DMS 273 treated with DMSO at 0.1 percent for 48 hours (cell line): ENCODE results near the gene TENM4.
"Not testable (repeated sequence)": the region's sequence is repeated elsewhere in the genome, so short reads cannot be mapped to it uniquely, and the experiment has no call there.

Experiments
- DNase-seq: peaks from one replicate; lab custom pipeline; 2025; lab: John Stamatoyannopoulos, UW

TENM4 gene

GRCh38 chr11:78638704-78639380, 802.0 kb downstream of the TENM4 start:
- no peak for DNase-seq

- not testable (repeated sequence) for DNase-seq
Measured at GRCh38 chr11:78637527-78637926, 803.3 kb downstream of the TENM4 start.

DNA sequence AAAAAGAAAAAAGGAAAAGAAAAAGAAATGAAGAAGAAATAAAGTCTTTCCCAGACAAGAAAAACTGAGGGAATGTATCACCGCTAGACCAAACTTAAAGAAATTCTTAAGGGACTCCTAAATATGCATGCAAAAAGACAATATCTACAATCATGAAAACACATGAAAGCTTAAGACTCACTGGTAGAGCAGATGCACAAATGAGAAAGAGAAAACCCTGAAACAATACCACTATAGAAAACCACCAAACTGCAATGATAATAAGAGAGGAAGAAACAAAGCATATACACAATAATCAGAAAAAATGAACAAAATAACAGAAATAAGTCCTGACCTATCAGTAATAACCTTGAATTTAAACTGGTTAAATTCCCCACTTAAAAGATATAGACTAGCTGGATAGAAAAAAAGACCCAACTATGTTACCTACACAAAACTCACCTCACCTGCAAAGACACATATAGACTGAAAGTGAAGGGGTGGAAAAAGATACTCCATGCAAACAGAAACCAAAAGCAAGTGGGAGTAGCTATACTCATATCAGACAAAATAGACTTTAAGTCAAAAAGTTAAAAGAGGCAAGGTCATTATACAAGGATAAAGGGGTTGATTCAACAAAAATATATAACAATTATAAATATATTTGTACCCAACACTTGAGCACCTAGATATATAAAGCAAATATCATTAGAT, 804.9 kb downstream of the TENM4 start:
- DNase-seq = no peak

- DNase-seq = no peak
Measured at GRCh38 chr11:78633516-78634310, 807.1 kb downstream of the TENM4 start.

DNA sequence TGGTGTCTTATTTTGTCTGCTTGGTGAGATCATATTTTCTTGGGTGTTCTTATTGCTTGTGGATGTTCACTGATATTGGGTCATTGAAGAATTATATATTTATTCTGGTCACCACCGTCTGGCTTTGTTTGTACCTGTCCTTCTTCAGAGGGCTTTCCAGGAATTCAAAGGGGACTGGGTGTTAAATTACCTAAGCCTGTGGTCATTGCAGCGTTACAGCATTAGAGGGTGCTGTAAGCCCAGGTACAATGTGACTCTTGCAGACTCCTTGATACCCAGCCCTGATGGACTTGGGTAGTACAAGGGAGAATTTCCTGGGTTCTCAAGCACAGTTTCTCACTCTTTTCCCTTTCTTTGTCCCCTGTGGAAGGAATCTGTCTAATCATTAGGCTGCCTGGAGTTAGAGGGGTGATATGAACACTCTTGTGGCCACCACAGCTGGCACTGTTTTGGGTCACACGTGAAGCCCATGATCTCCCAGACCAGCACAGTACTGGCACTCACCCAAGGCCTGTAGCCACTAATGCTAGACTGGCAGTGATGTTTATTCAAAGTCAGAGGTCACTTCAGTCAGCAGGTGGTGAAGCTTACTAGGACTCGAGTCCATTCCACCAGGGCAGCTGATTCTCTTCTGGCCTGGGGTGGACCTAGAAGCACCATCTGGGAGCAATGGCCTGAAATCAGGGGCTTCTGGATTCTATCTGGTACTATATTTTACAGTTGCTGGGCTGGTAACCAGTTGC, 810.1 kb downstream of the TENM4 start:
- no peak for DNase-seq

- no peak for DNase-seq
Measured at GRCh38 chr11:78630155-78630554, 810.7 kb downstream of the TENM4 start.

DNA sequence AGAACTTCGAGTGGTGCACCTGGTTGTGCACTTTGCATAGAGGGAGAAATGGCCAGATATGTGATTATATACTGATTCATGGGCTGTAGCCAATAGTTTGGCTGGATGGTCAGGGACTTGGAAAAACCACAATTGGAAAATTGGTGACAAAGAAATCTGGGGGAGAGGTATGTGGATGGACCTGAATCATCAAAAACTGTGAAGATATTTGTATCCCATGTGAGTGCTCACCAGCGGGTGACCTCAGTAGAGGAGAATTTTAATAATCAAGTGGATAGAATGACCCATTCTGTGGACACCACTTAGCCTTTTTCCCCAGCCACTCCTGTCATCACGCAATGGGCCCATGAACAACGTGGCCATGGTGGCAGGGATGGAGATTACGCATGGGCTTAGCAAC, 818.2 kb downstream of the TENM4 start:
- DNase-seq = no peak

DNA sequence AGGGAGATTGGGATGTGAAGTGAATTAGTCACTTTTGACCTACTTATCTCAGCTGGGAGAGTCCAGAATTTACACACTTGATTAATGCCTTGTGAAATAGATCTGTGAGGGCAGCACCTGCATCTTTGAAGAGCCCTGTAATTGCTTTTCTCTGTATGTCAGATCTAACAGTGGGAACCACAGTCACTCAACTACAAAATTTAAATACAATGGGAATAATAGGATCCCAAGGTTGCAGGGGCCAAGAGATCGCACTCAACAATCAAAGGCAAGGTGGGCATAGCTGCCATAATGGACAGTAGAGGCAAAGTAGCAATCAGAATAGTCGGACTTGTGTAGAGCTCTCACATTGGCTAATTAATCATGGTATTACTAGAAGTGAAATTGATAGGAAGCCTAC, 820.7 kb downstream of the TENM4 start:
- no peak for DNase-seq

DNA sequence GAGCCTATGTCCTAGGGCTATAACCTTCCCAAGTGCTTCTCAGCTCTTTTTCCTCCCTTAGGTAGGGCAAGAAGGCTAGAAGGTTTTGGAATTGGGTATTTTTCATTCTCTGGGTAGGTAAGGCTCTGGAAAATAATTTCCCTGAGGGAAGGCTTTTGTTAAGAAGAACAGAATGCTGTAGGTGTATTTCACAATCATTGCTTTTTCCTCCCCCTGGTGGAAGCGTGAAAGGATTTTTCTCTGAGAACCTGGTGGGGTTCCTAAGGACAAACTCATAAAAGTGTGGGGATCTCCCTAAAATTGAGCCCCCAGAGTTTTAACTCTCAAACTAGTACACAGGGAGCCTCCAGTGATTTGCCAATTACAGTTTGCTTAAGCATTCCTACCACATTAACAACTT, 825.1 kb downstream of the TENM4 start:
- DNase-seq = no peak

- no peak for DNase-seq
Measured at GRCh38 chr11:78613378-78613813, 827.4 kb downstream of the TENM4 start.

- no peak for DNase-seq
Measured at GRCh38 chr11:78612721-78613377, 828.0 kb downstream of the TENM4 start.

GRCh38 chr11:78609321-78609720, 831.5 kb downstream of the TENM4 start:
- DNase-seq = not testable (repeated sequence)

- no peak for DNase-seq
Measured at GRCh38 chr11:78607696-78608095, 833.1 kb downstream of the TENM4 start.

DNA sequence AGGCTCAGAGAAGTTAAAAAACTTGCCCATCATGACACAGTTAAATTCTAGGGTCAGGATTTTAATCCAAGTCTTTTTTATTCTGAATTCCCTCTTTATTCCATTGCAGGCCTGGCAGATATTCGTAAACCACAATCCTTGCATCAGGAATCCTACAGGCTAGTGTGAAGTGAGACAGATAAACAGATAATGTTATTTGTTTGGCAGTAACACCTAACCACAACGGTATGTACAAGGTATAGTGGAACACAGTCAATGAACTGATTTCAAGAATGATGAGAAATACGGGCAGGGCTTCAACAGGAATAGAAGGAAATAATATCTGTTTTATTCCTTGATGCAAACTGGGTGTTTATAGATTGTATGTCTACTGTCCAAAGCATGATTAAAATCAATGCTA, 834.2 kb downstream of the TENM4 start:
- no peak for DNase-seq

DNA sequence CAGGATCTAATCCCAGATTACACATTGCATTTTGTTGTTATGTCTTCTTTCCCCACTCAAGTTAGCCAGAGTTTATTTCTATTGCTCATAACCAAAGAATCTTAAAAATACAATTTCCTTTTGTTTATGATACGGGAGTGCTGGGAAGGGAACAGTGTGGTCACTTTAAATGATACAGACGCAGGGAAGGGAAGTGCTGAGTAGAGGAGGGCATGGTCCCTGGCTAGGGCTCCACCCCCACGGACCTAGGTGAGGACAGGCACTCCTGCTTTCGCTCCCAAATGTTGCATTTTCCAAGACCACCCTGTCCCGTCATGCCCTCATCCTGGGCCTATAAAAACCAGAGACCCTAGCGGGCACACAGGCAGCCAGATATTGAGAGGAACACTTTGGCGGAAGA, 835.5 kb downstream of the TENM4 start:
- no peak for DNase-seq

DNA sequence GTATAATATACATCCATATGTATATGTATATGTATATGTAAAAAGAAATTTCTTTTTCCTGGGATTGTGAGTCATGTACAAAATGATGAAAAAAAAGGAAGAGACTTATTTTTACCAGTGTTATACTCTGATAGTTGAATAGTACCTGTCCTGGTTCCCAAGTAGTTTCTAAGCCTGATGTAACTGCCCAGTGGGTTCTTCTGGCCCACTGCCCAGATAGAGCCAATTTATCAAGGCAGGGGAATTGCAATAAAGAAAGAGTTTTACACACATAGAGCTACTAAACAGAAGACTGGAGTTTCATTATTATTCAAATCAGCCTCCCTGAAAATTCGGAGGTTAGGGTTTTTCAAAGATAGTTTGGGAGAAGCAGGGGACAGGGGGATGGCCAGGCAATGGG, 837.0 kb downstream of the TENM4 start:
- DNase-seq = no peak
